PC-9 (cell line): ENCODE data around the gene SLC27A6.

Source experiments
- EZH2 ChIP-seq: fragments of 200-600 bp; sonication (generic); IDR thresholded peaks from 2 replicates; pipeline ENCODE4 v1.8.0; 2017; ENCODE audit warnings: antibody characterized with exemption, low read depth
- TF ChIP-seq, protein P1 (sequence below): fragments of 200-600 bp; sonication (generic); conservative IDR thresholded peaks from 2 replicates; pipeline ENCODE4 v1.6.1; 2017; ENCODE audit warnings: mixed run types, antibody characterized with exemption, mild to moderate bottlenecking, moderate library complexity

DNA sequence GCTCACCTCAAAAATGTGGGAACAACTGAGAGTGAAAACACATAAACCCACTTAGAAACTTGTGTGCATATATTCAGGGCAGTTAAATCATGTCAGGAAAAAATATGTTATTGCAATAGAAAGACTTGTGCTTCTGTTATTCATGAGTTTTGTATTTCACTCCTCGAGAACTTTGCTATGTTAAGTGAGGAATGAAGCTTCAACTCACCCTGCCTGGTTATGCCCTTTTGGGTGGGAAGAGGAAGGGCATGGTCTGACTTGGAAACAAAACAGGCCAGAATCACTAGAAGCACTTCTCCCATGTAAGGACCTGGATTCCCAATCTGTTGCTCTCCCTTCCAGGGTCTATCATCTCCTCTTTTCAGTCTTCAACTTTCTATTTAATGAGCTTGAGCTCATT lies 14.5 kb downstream of the SLC27A6 start:
- TF ChIP-seq EZH2: no peak
- TF ChIP-seq, protein P1, sequence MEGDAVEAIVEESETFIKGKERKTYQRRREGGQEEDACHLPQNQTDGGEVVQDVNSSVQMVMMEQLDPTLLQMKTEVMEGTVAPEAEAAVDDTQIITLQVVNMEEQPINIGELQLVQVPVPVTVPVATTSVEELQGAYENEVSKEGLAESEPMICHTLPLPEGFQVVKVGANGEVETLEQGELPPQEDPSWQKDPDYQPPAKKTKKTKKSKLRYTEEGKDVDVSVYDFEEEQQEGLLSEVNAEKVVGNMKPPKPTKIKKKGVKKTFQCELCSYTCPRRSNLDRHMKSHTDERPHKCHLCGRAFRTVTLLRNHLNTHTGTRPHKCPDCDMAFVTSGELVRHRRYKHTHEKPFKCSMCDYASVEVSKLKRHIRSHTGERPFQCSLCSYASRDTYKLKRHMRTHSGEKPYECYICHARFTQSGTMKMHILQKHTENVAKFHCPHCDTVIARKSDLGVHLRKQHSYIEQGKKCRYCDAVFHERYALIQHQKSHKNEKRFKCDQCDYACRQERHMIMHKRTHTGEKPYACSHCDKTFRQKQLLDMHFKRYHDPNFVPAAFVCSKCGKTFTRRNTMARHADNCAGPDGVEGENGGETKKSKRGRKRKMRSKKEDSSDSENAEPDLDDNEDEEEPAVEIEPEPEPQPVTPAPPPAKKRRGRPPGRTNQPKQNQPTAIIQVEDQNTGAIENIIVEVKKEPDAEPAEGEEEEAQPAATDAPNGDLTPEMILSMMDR: no peak
